Skeletal muscle cell (primary cell): ENCODE measurements around the gene XCR1.
"Not testable (repeated sequence)": the region's sequence is repeated elsewhere in the genome, so short reads cannot be mapped to it uniquely, and the experiment has no call there.

ENCODE experiments used
- DNase-seq: peaks from one replicate; pipeline ENCODE4 v3.0.0-alpha.2; 2010; ENCODE audit warnings: low read depth
- H3K4me3 ChIP-seq: 2 replicates; pipeline ENCODE4 v1.5.1; 2011; ENCODE audit warnings: low read depth, mild to moderate bottlenecking, control low read depth, low read length, moderate library complexity

The XCR1 gene

DNA sequence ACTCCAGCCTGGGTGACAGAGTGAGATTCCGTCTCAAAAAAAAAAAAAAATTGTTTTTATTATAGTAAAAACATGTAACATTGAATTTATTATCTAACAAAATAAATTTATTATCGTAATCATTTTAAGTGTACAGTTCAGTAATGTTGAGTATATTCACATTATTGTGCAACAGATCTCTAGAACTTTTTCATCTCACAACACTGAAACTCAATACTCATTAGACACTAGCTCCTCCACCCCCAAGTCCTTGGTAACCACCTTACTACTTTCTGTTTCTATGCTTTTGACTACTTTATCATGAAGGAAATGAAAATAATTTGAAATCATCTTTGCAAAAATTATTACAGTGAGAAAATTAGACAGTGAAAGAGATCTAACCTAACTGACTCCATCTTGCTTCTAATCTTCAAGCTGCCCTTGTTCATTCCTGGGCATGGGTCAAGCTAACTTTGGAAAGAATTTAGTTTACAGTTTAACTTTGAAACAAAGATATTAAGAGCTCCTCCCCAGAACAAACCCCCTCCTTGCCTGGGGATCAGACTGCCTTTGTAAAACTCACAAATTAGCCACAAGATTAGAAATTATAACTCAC is 16.7 kb downstream of the XCR1 start:
- no peak for DNase-seq
- H3K4me3 ChIP-seq, result no peak overlapping the region

DNA sequence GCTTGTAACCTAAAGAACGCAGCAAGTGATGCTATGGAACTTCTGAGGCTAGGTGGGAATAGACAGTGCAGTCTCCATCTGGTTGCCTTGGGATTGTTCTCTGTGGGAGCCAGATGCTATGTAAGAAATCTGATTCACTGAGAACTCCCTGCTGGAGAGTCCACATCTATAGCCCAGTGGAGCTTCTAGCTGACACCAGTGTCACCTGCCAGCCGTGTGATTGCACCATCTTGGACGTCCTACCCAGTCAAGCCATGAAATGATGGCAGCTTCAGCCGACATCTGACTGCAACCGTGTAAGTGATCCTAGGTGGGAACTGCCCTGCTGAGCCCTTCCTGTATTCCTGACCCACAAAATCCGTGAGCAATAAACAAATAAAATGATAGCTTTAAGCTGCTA is 19.2 kb downstream of the XCR1 start:
- no peak for DNase-seq
- no peak overlapping the region for H3K4me3 ChIP-seq

DNA sequence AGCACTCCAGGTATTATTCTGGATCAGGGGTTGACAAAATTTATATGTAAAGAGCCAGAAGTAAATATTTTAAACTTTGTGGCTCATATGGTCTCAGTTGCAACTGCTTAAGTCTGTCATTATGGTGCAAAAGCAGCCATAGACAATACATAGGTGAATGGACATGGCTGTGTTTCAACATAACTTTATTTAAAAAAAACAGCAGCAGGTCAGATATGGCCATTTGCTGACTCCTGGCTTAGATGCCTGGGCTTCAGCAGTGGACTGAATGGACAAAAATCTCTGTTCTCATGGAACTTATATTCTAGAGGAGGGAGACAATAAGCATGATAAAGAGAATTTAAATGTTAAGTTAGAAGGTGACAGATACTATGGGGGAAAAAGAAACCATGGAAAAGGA is 20.0 kb downstream of the XCR1 start:
- DNase-seq, result no peak

DNA sequence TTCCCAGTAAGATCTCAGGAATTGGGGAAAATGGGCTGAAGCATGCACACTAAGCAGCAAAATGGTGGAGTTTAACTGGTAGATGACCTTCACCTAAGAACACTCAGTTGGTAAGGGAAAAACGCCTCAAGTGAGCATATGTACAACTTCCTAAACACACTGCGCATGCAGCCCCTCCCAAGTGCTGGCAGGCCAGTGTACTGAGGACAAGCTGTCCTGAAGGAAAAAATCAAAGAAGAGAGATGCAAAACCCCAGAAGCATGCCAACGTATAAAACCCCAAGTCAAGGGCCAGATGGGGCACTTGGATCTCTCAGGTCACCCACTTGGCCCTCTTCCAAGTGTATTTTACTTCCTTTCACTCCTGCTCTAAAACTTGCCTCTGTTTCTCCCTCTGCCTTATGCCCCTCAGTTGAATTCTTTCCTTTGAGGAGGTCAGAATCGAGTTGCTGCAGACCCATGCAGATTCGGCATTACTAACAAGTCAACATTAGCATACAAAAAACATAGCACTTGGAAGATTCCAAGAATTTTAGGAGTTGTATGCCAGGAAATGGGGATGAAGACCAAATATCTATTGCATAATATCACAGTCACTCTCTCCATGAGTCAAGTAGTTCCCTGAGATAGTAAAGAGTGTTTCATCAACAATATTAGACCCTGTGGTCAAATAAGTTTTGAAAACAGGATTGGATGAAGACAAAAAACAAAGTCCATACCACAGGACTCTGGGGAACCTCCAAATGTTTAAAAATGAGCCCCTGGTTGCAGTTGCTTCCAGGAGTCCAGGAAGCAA is 20.8 kb downstream of the XCR1 start:
- no peak overlapping the region for H3K4me3 ChIP-seq
- peak; percentile 76 for DNase-seq

More for the DNA sequence above, 20.0 kb downstream of the XCR1 start:
- H3K4me3 ChIP-seq, result no peak overlapping the region

DNA sequence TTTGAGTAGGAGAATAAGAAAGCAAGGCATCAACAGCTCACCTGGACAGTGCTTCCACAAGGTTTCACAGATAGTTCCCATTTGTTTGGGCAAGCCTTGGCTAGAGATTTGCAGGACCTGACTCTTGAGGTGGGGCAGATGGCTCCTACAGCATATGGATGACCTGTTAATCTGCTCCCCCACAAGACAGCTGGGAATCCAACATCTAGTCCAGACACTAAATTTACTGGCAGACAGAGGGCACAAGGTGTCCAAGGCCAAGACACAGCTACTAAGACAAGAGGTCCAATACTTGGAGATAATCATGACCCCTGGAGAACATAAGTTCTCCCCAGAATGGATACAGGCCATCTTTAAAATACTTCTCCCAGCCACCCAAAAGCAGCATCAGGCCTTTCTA is 23.6 kb downstream of the XCR1 start:
- not testable (repeated sequence) for DNase-seq, H3K4me3 ChIP-seq

DNA sequence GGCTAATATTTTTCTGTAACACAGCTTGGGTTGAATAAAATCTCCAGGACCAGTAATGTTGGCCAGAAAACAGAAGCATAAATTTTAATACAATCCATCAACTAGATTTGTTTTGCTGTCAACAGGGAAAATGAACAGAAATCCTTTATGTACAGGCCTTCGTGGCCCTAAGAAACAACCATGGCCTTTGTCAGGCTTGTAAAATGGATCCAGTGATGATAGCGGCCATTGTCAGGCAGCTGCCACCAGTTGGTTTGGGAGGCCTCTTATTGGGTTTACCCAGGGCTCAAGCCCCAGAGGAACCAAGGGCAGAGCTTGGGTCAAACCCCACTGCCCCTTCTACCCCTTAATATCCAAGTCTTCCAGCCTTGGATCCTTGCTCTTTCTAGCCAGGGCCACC is 26.1 kb downstream of the XCR1 start:
- DNase-seq, result no peak
- no peak overlapping the region for H3K4me3 ChIP-seq

DNA sequence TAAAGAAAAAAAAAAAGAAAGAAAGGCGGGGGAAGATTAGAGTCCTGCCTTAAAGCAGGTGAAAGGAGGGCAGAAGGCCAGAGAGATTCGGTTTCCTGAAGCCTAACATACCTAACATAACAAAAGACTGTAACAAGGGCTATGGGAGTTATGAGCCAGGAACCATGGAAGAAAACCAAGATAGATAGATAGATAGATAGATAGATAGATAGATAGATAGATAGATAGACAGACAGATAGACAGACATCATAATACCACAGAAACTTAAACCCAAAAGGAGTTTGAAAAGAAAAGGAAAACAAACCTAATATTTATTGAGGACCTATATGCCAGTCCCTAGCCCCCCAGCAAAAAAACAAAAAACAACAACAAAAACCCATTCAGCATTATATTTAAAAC is 29.3 kb downstream of the XCR1 start:
- H3K4me3 ChIP-seq, result no peak overlapping the region
- DNase-seq, result no peak

DNA sequence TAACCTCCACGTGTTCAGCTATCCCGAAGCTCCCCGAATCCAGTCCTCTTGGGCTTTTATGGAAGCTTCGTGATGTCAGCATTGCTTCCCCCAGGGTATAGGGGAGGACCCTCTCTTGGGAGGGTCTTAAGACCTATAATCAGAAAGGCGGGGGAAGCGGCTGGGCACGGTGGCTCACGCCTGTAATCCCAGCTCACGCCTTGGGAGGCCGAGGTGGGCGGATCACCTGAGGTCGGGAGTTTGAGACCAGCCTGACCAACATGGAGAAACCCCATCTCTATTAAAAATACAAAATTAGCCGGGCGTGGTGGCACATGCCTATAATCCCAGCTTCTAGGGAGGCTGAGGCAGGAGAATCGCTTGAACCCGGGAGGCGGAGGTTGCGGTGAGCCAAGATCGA is 29.8 kb downstream of the XCR1 start:
- H3K4me3 ChIP-seq, DNase-seq: not testable (repeated sequence)

DNA sequence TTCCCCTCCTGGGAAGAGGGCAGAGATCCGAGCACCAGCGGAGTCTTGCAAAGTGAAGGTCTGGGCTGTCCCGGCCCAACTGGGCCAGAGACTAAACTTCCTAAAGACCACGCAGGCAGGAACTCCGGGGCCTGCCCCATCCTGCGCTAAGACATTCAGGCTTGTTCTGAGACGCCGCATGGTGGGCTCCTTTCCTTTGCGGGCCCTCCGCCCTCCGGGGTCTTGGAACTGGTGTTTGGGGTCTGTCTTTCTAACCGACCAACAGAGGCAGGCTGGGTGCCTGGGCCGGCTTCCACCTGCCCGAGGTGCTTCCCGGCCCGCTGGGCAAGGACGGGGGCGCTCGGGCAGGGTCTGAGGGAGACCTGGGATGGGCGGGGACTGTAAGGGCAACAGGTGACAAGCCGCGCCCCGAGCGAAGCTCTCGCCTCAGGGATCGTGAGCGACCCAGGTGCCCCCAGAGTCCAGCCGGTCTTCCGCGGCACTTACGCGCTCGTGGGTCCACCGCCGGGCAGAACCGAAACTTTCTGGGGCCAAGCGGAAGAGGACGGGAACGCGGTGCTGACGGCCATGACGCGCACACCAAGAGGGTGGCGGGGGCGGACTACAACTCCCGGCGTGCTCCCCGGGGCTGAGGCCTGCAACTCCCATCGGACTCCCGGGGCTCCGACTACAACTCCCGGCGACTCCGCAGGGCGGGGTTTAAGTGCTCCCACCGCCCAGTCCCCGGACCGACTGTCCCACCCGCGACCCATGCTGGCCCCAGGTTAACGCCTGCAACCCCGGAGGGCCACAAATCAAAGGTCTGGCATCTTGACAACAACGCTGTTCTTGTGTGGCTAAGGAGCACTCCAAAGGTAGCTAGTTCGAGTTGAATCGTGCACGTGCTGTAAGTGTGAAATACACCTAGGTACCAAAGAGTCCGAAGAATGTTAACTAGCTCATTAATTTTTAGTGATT is 31.8 kb downstream of the XCR1 start, which contains the start of gene FYCO1:
Gene FYCO1 (minus strand): TSS at position 589 of the 957 bp plus-strand sequence. CDS start 10,914 bp downstream, outside the sequence.
- peak within 1 kb of the TSS; percentile 75 for H3K4me3 ChIP-seq
- DNase-seq, result peak; percentile 55

DNA sequence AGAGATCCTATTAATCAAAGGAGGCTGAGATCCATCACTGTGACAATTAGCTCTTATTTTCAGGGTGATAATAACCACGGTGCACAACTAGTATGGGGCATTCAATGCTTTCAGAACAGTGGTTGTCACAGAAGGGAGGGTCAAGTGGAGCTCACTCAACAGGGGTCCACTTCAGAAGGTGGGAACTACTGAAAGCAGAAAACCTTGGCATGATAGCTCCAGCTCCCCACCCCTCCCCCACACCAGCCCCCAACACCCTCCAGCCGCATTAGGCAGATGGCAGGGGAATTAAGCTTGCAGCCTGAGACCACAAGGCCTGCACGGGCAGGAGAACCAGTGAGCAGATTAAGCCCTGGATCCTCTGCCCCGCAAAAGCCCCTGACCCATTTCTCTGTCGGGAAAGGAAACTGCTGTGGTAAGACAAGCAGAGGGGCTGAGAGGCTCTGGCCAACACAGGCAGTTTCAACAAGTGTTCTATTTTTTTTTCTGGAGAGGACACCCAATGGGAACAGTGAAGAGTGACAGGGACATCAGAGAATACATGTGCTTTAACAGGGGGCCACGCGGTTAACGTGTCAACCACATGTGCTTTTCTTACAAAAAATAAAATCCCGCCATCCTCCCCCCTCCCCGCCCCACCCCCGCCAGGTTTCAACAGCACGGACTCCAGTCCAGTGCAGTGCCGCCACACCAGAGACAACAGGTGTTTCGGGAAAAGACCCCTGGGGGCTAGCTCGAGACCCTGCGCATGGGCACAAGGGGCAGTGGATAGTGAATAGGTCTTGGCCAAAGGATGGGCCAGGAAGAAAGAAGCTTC is 32.7 kb downstream of the XCR1 start:
- peak overlapping the region; percentile 75 for H3K4me3 ChIP-seq
- no peak for DNase-seq

DNA sequence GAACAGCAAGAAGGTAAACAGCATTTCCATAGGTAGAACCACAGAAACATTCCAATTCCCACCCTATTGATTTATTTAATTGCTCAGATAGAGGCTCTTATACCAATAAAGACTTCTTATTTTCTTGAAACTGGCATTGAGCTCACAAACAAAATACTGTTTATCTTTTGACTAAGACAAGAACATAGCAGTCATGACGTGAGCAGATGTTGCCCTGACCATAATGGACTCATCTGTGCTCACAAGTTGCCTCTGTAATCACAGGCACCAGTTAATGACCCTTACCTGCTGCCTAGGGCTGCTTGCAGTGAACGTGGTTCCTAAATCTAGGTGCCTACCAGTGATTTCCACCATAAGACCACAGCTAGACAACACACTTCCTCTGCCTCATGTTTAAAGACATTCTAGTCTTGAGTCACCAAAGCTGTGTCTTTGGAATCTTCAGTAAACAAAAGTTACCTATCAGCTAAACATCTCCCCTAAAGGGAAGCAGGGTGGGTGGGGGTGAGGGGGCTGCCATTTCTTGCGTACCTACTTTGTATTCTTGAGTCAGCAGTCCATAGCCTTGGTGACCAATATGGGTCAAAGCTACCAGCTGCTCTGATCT is 33.8 kb downstream of the XCR1 start:
- no peak overlapping the region for H3K4me3 ChIP-seq
- DNase-seq, result no peak

DNA sequence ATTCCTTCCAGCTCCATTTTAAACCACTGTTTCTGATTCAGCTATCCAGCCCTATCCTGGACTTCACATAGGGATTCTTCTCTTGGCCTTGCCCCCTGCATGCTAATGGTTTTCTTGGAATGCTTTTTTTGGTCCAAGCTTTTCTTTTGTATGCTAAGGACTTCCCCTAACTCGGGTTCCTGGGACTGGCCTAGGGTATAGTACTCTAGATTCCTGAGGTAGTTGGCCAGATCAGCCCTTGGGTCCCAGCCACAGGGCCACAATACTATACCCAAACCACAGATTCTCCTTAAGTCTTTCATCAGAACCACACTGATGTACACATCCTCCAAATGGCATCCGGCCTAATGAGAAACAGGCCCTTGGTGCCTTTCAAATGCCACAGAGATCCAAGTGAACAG is 34.5 kb downstream of the XCR1 start:
- DNase-seq, result no peak
- H3K4me3 ChIP-seq, result no peak overlapping the region

DNA sequence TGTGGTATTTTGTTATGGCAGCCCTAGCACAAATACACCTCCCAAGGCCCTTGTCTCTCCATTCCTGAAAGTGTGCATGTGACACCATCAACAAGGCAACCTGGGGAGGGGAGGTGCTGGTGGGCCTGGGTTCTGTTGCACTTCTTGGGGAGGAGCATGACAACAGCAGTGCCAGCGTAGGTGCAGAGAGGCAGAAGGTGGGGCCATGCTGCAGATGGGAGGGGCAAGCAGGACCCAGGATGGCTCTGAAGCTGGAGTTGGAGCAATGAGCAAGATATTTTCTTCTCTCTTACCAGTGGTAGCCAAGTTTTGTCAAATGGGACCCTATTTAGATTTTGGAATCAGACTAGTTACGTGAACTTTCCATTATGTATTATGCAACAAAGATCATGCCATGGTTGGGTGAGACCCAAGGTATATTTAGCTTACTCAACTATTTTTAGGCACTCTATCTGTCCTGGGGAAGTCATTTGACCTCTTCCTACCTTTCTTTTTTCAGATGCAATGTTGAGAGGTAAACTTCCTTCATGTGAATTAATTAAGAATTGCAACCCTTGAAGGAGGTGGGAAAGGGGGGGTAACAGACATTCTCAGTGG is 35.1 kb downstream of the XCR1 start:
- no peak overlapping the region for H3K4me3 ChIP-seq
- no peak for DNase-seq

DNA sequence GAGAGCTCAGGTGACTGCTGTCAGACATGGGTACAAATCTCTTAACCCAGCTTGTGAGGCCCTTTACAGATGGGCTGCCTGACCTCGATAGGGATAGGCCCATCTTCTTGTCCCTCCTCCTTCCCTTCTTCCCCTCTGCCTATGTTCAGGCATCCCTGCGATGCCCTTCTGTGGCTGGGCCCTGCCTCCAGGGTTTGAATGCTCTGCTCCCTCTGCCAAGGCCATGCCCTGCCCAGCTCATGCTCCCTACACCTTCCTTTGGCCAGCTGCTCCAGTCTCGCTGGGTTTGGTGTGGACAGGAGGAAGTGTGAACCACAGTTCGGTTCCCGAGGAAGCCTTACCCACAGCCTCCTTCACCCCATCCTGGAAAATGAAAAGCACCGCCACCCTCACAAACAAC is 35.9 kb downstream of the XCR1 start:
- DNase-seq, result no peak
- no peak overlapping the region for H3K4me3 ChIP-seq

DNA sequence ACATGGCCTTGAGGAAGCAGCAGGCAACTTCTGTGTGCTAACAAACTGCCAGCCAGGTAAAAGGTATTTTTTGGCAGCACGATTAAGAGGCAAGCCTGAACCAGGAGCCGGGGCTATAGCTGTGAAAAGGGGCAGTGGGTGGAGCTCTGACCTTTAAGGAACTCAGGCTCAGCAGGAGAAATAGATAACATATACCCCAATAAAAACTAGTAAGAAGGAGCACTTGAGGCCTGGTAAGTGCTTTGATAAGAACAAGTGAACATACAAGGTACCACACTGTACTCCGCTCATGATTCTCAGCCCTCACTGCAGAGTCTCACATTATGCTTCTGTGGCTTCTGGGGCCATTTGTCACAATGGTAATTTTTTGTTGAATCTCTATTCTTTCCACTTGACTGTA is 37.1 kb downstream of the XCR1 start:
- no peak overlapping the region for H3K4me3 ChIP-seq
- no peak for DNase-seq

DNA sequence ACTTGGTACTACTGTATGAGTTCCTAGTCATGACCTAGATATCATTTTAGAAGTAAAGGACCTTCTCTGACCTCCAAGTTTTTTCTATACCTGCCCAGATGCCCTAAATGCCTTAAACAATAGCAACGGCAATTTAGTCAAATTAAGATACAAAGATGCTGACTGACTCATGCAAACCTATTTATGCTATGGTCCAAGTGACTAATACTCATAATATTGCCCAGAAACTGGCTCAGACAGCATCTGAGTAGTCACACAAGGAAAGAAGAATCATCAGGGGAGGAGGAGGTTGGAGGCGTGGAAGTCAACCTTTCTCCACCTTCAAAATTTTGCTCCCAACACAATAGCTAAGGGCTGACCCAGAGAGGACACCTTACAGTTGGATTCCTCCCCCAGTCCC is 38.5 kb downstream of the XCR1 start:
- no peak overlapping the region for H3K4me3 ChIP-seq
- DNase-seq, result peak; percentile 45

DNA sequence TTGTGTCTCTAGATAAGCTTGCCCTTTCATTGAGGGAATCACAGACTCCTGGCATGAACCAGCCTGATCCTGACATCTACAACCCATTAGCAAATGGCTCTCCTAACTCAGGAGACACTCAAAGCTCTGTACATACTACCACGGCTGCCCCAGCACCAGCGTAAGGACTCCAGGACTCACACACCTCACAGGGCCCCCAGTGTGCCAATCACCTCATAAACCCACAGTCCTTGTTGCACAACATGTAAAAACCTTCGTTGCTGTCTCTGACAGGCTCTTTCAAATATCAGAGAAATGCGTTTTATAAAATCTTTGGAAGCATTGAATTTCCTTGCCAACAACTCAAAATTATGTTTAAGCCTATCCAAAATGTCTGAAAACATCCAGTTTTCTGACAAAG is 38.9 kb downstream of the XCR1 start:
- DNase-seq, result no peak
- H3K4me3 ChIP-seq, result no peak overlapping the region
